Dedifferentiated amniotic fluid mesenchymal stem cell (primary cell): ENCODE data around the gene PNCK.

Experiments
- DNase-seq: peaks from one replicate; pipeline ENCODE4 v3.0.0-alpha.2; 2016; ENCODE audit errors: extremely low spot score

PNCK gene

DNA sequence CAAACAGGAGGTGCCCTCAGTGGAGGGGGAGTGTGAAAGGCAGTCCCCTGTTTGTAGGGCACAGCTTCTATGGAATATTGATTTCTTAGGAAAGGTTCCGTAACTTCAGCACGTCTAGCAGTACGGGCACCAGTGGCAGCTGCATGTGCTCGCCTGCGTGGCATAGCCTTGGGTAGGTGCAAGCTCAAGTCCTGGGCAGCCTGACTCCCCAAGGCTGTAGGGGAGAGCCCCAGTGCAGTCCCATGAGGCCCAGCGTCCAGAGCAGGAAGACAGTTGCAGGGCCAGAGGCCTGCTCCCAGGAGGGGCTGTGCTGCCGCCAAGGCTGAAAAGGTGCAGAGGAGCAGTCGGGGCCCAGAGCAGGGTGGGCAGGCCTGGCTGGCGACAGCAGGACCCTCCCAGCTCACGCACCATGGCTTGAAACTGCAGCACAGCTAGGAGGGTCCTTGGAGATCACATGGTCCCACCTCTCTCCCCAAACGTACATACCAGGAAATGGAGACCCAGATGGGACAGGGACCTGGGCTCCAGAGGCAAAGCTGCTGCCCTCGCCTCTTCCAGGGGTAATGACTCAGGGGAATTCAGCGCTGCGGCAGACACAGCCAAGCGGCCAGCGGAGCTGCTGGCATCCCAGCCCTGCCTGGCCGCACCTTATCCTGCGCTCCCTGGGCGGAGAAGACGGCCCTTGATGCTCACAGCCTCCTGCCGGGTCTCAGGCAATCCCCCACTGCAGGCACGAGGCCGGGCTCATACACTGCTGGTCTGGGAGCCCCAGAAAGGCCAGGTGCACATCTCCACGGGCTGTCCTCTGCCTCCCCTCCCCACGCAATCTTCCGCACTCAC is 32.7 kb downstream of the PNCK start:
- no peak for DNase-seq

DNA sequence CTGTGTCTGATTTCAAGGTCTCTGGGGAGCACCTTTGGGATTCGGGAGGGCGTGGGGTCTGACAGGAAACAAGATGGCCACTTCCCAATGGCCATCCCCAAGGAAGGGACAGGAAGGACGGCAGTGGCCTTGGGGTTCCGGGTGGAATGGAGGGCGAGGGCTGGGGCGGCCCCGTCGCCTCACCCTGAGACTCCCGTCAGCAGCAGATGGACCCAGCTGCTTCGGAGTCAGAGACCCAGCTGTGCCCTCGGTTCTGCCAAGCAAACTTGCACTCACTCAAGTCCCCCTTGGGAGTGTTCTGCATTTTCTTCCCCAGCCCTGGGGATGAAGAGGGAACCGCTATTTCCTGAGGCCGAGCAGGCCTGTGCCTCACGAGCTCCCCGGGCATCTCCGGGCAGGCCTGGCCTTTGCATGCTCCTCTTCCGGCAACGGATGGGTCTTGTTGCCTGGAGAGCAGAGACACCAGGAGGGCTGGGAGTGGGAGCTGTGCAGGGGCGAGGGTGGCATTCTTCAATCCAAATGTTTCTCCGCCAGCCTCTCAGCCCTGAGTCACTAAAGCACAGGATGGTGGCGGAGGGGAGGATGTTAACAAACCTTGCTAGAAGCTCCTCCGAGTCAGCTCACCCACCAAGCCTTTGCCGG is 33.4 kb downstream of the PNCK start:
- no peak for DNase-seq

DNA sequence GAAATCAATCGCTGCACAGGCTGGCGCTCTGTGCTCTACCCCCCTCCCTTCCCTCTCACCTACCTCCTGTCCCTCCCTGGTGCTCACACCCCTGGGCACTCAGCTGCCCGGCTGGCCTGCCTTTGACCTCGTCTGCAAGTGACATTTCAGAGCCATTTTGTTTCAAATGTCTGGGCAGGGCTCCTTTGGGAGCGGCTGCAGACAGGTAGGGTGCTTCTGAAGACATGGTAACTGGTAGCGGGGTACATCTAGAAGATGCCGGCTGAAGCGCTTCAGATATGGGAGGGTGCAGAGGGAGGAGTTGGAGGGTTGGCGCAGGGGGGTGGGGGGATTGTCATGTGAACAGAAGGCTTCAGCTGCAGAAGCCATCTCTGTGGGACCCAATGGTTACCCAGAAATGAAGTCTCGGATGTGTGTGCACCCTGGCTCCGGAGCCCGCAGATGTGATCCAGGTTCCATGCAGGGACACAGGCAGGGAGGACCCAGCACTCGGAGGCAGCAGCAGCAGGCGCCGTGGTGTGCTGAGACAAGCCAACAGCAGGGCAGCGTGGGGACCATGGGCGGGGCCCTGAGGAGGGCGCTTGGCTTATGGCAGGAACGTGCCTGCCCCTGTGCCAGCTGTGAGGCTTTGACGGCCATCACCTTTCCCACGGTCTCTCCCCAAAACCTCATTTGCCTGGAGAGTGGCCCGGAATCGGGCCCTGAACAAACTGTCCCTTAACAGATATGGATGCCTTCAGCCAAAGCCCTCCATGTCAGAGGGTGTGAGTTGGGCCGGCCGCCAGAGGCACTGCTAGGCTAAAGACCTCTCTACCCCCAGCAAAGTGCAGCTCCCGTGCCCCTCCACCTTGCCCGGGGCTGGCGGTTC is 34.2 kb downstream of the PNCK start:
- no peak for DNase-seq

DNA sequence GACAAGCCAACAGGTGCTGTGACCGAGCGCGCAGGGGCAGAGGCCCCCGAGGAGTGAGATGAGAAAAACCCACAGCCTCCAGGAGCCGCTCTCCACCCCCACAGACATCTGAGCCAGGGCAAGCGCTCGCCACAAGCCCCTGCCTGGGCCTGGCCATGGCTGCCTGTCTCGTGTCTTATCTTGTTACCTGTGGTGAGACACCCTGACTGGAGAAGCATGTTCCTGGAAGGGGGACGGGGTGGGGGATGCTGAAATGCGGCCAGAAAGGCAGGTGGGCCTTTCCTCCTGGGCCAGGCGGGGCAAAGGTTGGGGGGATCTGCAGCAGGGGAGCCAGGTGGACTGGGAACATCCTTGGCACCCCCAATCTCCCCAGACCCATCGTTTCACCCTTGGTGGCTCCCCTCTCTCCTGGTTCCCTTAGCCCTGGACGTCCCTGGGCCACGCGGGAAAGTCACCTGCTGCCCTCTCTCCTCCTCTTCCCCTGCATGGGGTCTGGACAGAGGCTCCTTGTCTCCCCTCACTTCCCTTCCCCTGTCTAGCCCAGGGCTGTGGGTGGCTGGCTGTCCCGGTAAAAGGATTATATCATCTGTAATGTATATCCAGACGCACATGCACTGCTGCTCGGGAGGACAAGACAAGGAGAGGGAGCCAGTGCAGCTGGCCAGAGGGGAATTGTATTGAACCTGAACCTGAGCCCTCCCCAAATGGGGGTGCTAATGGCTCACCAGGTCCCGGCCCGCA is 35.0 kb downstream of the PNCK start:
- no peak for DNase-seq

DNA sequence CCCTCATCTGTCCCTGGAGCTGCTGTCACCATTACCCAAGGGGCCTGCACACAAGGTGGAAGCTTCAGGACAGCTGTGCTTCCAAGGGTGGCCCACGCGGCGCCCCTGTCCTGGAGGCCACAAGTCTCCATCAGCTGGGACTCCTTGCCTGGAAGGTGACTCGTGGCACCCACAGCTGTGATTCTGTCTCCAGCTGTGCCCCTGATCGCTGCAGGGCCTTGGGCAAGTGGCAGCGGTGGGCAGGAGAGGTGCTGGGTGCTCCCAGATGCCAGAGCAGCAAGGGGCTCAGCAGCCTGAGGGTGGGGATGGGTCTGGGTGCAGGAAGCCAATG is 35.6 kb downstream of the PNCK start:
- DNase-seq, result no peak

DNA sequence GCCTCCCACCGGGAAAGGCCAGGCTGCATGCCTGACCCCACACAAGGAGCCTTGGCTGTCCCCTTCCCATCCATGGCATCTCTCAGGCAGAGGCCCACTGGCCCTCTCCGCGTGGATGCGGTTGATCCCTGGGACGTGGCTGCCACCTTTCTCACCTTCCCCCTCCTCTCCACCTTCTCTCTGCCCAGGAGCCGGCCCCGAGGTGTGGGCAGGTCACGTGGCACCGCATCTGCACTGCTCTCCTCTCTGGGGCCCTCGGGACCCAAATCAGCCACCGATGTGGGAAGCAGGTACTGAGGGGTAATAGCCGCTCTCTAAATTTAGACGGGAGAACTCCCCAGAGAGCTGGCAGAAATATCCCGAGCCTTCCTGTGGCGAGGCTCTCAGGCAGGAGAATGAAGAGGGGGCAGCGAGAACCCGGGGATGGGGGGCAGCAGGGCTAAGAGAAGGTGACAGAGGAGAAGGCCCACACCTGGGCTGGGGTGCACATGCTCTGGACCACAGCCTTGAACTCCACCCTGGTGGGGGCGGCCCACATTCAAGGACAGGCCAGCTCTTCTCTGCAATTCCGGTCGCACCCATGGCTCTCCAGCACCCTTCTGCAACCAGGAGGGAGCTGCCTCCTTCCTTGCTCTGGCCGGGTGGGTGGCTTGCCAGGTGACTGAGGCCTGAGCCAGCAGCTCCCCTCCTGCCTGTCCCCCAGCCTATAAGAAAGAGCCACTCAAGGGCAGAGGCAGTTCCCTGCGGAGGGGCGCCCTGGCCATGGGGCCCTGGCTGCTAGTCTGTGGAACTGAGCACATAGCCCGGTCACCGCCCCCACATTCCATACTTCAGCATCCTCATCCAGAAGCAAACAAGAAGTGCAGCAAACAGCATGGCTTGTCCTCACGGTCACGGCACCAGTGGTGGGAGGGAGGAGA is 36.2 kb downstream of the PNCK start:
- no peak for DNase-seq

DNA sequence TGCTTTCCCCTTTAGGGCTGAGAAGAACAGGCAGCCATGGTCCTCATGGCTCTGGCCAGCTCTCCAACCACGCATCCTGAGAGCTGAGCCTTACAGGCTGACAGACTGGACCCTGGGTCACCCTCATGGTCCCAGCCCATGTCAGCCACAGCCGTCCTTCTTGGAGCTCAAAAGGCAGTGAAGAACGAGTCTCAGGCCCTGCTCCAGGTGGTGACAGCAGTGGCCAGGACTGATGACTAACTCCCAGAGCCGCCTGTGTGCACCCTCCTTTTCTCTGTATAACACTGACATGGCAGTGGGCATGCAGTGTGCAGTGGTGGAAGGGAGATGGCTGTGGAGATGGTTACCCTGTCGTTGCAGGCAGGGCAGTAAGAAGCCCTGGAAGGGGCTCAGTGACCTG is 36.9 kb downstream of the PNCK start:
- DNase-seq, result no peak

DNA sequence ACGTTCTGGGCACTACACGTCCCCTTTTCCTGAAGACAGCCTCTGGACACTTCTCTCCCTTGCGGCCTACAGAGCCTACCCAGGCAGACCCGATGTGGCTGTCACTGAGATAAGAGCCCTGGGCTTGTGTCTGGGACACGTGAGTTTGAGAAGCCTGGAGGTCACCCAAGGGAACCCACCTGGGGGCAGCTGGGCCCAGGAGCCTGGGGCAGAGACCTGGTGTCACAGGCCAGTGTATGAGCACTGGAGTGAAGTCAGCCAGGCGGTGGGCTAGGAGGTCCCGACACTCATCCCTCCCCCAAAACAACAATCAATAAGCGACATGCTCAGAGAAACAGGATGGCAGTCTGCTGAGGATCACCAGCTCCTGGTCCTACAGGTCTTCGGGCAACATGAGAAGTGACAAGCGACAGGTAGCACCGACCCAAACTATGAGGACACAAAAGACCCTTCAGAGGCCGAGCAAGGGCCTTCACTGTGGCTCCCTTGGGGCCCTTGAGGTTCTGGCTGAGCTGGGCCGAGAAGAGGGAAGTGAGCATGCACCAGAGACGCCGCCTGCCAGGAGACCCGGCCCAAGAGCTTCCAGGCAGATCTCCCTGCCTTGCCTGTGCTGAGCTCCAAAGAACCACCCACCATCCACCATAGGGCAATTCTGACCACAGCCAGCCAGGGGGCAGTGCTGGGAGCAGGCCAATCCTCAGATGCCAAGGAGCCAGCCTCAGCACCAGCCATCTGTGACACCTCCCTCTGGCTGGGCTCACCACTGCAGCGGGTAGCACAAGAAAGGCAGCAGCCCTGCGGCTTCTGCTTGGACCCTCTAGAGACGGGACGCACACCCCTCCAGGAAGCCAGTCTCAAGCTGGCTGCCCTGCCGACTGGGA is 37.6 kb downstream of the PNCK start:
- no peak for DNase-seq

DNA sequence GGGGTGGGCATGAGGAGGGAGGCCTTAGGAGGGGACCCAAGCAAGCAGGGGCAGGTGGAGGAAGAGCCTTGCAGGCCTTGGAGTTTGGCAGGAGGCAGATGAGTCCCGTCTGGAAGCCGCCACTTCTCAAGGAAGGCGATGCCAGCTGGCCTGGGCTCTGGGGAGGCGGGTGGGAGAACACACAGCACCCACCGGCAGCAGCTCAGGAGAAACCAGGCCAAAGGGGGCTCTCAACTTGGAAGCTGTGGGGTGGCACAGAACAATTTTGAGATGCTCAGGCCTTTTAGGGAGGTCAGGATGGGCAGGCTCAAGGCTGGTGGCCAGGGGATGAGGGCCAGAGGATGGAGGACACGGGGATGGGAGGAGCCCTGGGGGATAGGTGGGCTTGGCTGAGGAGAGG is 38.2 kb downstream of the PNCK start:
- DNase-seq, result no peak

DNA sequence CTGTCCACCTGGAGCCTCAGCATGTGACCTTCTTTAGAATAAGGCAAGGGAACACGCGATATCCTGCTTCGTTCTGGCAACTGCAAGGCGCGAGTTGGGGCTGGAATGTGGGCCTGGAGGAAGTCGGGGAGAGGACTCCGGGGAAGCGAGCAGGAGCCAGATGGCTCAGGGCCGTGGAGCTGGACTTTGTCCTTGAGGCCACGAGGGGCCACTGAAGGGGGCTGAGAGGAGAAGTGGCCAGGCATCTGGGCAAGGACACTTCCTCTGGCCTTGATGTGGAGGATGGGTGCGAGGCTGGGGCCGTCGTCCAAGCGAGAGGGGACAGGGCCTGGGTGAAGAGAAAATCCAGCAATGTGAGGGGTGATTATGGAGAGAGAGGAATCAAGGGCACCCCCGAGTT is 38.8 kb downstream of the PNCK start:
- DNase-seq, result no peak

DNA sequence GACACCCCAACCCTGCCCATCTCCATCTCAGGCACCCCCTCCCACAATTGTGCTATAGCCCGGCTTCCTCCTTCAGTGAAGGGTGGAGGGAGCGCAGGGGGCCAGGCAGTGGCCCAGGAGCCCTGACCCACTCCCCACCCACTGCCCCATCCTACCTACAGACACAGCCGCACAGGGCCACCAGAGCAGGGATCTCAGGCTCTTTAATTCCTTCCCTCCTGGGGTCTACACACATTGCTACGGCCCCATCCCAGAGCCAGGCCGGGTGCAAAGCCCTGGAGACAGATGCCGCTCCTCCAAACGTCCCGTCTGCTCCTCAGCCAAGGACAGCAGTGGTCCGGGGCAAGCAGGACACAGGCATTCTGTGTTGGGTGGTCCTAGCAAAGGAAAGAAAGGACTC is 39.4 kb downstream of the PNCK start:
- DNase-seq, result no peak

DNA sequence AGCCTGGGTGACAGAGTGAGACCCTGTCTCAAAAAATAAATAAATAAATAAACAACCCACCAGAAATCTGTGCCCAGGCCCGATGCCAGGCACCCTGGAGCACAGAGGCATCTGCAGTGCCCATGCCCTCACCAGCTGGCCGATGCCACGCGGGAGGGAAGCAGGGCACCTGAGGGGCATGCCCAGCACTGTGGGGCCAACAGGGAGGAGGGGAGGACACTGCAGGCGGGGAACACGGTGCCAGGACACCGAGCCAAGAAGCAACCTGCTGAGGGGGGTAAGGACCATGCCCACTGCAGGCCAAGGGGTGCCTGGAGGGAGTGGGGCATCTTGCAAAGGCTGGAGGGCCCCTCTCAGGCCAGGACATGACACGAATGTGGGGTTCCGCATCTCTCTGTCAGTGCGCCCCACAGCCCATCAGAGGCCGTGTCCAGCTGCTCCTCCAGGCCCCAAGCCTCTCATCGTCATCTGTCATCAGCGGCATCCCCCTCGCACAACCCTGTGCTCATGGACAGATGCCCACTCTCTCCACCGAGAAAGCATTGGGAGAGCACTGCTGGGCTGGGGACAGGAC is 39.9 kb downstream of the PNCK start:
- no peak for DNase-seq

DNA sequence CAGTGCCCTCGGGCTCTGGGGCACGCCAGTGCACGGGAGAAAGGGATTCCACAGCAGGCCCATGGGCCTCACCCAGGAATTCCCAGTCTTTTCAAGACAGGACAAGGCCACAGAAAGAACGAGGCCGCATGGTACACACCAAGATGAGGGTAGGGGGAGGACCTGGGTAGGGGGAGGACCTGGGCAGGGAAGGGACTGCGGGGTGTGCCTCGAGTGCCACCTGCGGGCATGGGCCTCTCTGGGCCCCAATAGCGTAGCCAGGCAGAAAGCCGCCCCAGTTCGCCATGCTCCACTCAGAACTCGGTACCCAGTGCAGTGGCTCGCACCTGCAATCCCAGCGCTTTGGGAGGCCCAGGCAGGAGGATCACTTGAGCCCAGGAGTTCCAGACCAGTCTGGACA is 40.6 kb downstream of the PNCK start:
- DNase-seq, result no peak

DNA sequence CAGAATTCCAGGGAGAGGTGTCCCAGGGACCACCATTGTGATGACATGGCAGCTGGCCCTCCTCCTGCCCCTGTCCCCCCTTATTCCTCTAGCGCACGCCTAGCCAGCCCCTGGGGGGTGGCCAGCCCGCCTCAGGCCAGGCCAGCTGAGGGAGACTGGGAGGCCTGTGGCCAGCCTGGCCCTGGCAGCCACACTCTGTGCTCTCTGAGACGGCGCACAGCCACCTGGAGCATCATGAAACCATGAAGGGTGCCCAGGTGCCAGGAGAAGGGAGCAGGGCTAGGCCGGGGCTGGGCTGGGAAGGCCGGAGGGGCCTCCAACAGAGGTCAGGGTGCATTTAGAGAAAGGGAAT is 41.0 kb downstream of the PNCK start:
- no peak for DNase-seq

DNA sequence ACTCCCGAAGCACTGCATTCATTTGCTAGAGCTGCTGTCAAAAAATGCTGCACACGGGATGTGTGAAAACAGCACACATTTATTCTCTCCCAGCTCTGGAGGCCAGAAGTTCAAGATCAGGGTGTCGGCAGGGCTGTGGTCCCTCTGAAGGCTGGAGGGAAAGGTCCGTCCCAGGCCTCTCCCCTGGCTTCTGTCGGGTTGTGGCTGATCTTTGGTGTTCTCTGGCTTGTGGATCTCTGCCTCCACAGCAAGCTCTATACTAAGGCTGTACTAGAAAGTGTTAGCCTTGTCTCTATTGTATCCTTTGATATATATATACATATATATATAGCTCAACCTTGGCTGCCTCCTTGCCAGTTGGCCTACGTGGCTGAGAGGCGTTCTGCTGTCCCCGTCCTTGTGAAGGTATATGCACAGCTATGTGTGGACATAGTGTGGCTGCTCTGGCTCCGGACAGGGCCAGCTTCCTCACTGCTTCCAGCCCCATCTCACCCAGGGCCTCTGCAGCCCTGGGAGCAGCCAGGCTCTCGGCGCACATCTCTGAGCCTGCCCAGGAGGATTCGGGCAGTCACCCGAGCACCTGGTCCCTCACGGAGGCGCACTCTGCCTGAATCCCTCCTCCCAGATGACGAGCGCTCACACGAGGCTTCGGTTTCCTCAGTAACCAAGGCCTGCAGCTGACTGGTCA is 41.6 kb downstream of the PNCK start:
- DNase-seq, result no peak

DNA sequence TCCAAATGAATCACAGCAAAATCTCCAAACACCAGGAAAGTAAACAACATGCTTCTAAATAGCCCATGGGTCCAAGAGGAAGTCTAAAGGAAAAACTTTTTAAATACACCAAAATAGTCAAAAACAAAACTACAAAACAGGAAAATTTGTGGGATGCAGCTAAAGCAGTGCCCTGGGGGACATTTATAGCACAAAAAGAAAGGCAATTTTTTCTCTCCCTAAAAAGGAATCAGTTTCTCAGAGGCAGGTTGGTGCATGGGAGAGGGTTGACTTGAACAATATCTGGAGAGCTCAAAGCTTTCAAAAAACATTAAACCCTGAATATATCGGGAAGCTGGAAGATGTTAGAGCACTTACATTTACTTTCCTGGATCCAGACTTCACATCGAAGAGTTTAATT is 42.3 kb downstream of the PNCK start:
- DNase-seq, result no peak

DNA sequence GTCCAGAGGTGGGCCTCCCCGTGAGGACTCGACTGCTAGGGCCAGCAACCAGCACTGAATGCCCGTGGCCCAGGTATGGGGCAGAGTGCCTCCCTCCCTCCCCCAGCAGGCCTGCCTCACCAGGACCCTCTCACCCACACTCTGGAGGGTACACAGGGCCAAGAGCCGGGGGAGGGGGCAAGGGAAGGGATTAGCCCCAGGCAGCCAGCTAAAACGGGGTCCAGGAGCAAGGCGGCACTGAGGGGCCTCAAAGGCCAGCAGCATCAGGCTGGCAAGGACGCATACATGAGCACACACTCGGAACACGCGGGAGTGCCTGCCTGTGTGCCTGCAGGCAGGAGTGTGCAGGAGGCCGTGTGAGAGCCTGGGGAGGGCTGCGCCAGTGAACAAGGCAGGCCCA is 44.9 kb downstream of the PNCK start:
- DNase-seq, result no peak

DNA sequence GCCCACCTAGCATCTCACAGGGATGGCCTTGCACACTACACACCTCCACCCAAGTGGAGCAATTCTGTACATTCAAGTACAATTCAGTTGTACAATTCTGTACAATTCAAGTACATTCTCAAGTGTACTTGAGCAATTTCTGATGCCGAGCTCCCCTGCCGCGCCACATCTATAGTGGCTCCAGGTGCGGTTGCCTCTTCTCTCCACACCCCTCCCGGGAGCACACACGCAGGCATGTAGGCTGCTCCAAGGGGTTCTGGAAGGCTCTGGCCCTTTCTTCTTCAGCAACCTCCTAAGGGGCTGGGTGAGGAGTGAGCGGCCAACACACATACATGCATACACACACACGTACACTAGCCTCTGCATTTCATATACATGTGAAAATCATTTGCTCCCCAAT is 45.5 kb downstream of the PNCK start:
- no peak for DNase-seq

DNA sequence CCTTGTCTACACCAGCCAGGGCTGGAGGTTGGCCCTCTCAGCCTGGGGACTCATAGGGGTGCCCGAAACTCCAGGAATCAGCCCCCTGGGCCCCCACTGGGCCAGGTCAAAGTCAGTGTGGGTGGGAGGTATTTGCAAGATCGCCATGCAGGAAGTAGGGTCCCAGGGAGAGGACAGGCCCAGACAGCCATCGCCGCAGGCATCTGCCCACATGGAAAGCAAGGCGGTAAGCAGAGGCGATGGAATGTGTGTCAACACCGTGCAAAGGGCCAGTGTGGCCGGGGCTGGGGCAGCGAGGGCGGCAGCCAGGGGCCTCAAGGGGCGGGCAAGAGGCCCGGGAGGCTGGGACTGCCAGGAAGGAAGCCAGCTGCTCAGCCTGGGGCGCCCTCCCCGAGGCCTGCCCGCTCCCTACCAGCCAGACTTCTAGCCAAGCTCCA is 45.9 kb downstream of the PNCK start:
- DNase-seq, result no peak
